Trophoblast cell (in vitro differentiated cells and primary cell): ENCODE data around the gene RANBP17.
A peak's percentile ranks its signal among the peaks of the same experiment; 100 is the strongest.

Experiments
- DNase-seq, 2 donors: peaks; one replicate each; pipeline ENCODE4 v3.0.0-alpha.2; 2016
- H2AFZ ChIP-seq: 2 replicates; pipeline ENCODE4 v1.6.1; 2013; ENCODE audit warnings: low read length, moderate library complexity, mild to moderate bottlenecking; ENCODE audit not compliant: insufficient read depth, poor library complexity
- H2AK5ac ChIP-seq: 2 replicates; pipeline ENCODE4 v1.6.1; 2013; ENCODE audit warnings: mild to moderate bottlenecking, low read length
- H2BK120ac ChIP-seq: 2 replicates; pipeline ENCODE4 v1.6.1; 2013; ENCODE audit warnings: low read length, mild to moderate bottlenecking, moderate library complexity; ENCODE audit not compliant: insufficient read depth, poor library complexity
- H2BK12ac ChIP-seq: 2 replicates; pipeline ENCODE4 v1.6.1; 2013; ENCODE audit warnings: mild to moderate bottlenecking, low read length, moderate library complexity
- H2BK5ac ChIP-seq: 2 replicates; pipeline ENCODE4 v1.6.1; 2013; ENCODE audit warnings: low read length, low read depth, moderate library complexity, mild to moderate bottlenecking; ENCODE audit not compliant: poor library complexity
- H3K14ac ChIP-seq: 2 replicates; pipeline ENCODE4 v1.6.1; 2013; ENCODE audit warnings: mild to moderate bottlenecking, low read length
- H3K18ac ChIP-seq: 2 replicates; pipeline ENCODE4 v1.6.1; 2013; ENCODE audit warnings: mild to moderate bottlenecking, low read length
- H3K23ac ChIP-seq: 2 replicates; pipeline ENCODE4 v1.6.1; 2013; ENCODE audit warnings: low read length
- H3K27ac ChIP-seq: 2 replicates; pipeline ENCODE4 v1.5.1; 2013; ENCODE audit warnings: low read depth, mild to moderate bottlenecking, inconsistent platforms, low read length, moderate library complexity
- H3K27me3 ChIP-seq: 2 replicates; pipeline ENCODE4 v1.6.1; 2013; ENCODE audit warnings: inconsistent platforms, mild to moderate bottlenecking, low read length, moderate library complexity; ENCODE audit not compliant: insufficient read depth
- H3K36me3 ChIP-seq, 2 experiments: 1 replicate in 1 of 2; 2 replicates in 1 of 2; pipeline ENCODE4 v1.6.1; 2013; ENCODE audit warnings: low read length in 2 of 2, mild to moderate bottlenecking in 2 of 2, moderate library complexity in 1 of 2; ENCODE audit not compliant: insufficient read depth in 2 of 2, control insufficient read depth in 1 of 2
- H3K4ac ChIP-seq: 2 replicates; pipeline ENCODE4 v1.6.1; 2013; ENCODE audit warnings: low read depth, mild to moderate bottlenecking, low read length, moderate library complexity
- H3K4me1 ChIP-seq, 2 experiments: 1 replicate in 1 of 2; 2 replicates in 1 of 2; pipeline ENCODE4 v1.6.1; 2013; ENCODE audit warnings: low read length in 2 of 2, mild to moderate bottlenecking in 2 of 2, moderate library complexity in 1 of 2; ENCODE audit not compliant: insufficient read depth in 2 of 2, control insufficient read depth in 1 of 2
- H3K4me2 ChIP-seq: 2 replicates; pipeline ENCODE4 v1.6.1; 2013; ENCODE audit warnings: inconsistent platforms, mild to moderate bottlenecking, low read length, moderate library complexity
- H3K4me3 ChIP-seq: 2 replicates; pipeline ENCODE4 v1.5.1; 2013; ENCODE audit warnings: mild to moderate bottlenecking, low read depth, low read length, inconsistent platforms
- H3K79me1 ChIP-seq: one replicate; pipeline ENCODE4 v1.6.1; 2013; ENCODE audit warnings: low read length
- H3K79me2 ChIP-seq: 2 replicates; pipeline ENCODE4 v1.6.1; 2013; ENCODE audit warnings: low read length, mild to moderate bottlenecking; ENCODE audit not compliant: control insufficient read depth, insufficient read depth, poor library complexity
- H3K9ac ChIP-seq: 2 replicates; pipeline ENCODE4 v1.6.1; 2013; ENCODE audit warnings: mild to moderate bottlenecking, low read length
- H3K9me3 ChIP-seq: 2 replicates; pipeline ENCODE4 v1.6.1; 2013; ENCODE audit warnings: low read depth, mild to moderate bottlenecking, control low read depth, inconsistent platforms, low read length; ENCODE audit not compliant: insufficient read depth
- H4K12ac ChIP-seq: 2 replicates; pipeline ENCODE4 v1.6.1; 2013; ENCODE audit warnings: low read depth, mild to moderate bottlenecking, low read length, moderate library complexity
- H4K8ac ChIP-seq: 2 replicates; pipeline ENCODE4 v1.6.1; 2013; ENCODE audit warnings: low read depth, mild to moderate bottlenecking, low read length, moderate library complexity
- H4K91ac ChIP-seq: one replicate; pipeline ENCODE4 v1.6.1; 2013; ENCODE audit warnings: low read depth, mild to moderate bottlenecking, low read length, moderate library complexity
- WGBS: extraction: QIAGEN DNeasy Blood & Tissue Kit; methylation state at CpG from one replicate; pipeline ENCODE4 v1.1.7; 2013; ENCODE audit warnings: missing lambda C conversion rate; ENCODE audit not compliant: insufficient read length, insufficient coverage; ENCODE audit errors: extremely low coverage; 5-methylcytosine and 5-hydroxymethylcytosine counted together

RANBP17 gene

GRCh38 chr5:171142617-171143016, 280.8 kb downstream of the RANBP17 start:
- no peak overlapping the region for H4K8ac ChIP-seq
- H2BK12ac ChIP-seq: no peak overlapping the region
- no peak for DNase-seq
- H2BK120ac ChIP-seq: no peak overlapping the region
- no peaks in the 10 kb centered on the region for H3K4me1 ChIP-seq
- no peak overlapping the region for H3K4me2 ChIP-seq
- H2AK5ac ChIP-seq: no peak overlapping the region
- no peaks in the 10 kb centered on the region for H3K27me3 ChIP-seq
- no peak overlapping the region for H2BK5ac ChIP-seq
- H3K9ac ChIP-seq: no peak overlapping the region
- no peak overlapping the region for H3K4ac ChIP-seq
- H3K14ac ChIP-seq: no peak overlapping the region
- no peak overlapping the region for H4K12ac ChIP-seq
- H3K9me3 ChIP-seq: no peaks in the 10 kb centered on the region
- no peaks in the 10 kb centered on the region for H3K79me1 ChIP-seq
- no peak overlapping the region for H3K4me3 ChIP-seq
- H3K79me2 ChIP-seq: no peaks in the 10 kb centered on the region
- H2AFZ ChIP-seq: no peak overlapping the region
- H3K27ac ChIP-seq: no peak overlapping the region
- H3K23ac ChIP-seq: no peak overlapping the region
- H3K18ac ChIP-seq: no peak overlapping the region
- H3K36me3 ChIP-seq: no peaks in the 10 kb centered on the region
- H4K91ac ChIP-seq: no peak overlapping the region

DNA sequence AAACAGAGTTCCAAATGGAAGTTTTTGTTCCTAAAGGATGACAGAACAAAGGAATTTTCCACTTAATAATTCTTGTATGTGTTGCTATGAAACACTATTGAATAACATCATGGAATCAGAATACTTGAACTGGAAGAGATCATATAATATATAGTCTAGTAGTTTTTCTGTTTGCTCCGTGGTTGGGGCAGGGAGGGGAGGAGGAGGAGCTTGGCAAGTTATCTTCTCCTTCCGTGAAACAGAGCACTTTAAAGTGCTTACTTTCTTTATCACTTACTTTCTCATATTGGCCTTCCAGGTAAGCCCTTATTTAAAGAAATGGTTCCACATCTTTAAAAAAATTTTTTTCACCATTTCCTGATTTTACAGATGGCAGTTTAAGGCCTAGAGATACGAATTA, 281.4 kb downstream of the RANBP17 start:
- Histone ChIP-seq H2AFZ (no peak overlapping the region), H3K79me2 (no peaks in the 10 kb centered on the region), H3K27me3 (no peaks in the 10 kb centered on the region), H2BK120ac (no peak overlapping the region), H3K36me3 (no peaks in the 10 kb centered on the region), H3K18ac (no peak overlapping the region), H2BK12ac (no peak overlapping the region), H3K27ac (no peak overlapping the region), H3K14ac (no peak overlapping the region), H4K91ac (no peak overlapping the region), H4K8ac (no peak overlapping the region), H3K23ac (no peak overlapping the region), H3K9me3 (no peaks in the 10 kb centered on the region), H3K4ac (no peak overlapping the region), H3K4me2 (no peak overlapping the region), H2BK5ac (no peak overlapping the region), H3K4me3 (no peak overlapping the region), H3K79me1 (no peaks in the 10 kb centered on the region), H2AK5ac (no peak overlapping the region), H4K12ac (no peak overlapping the region), H3K4me1 (no peaks in the 10 kb centered on the region), H3K9ac (no peak overlapping the region)
- no CpG with 5 or more reads among the region's 3 CpGs for WGBS
- DNase-seq: no peak

- no peak overlapping the region for H3K4ac ChIP-seq
- H3K9me3 ChIP-seq: no peaks in the 10 kb centered on the region
- H3K9ac ChIP-seq: no peak overlapping the region
- no peaks in the 10 kb centered on the region for H3K79me1 ChIP-seq
- H2BK120ac ChIP-seq: no peak overlapping the region
- H2BK5ac ChIP-seq: no peak overlapping the region
- no peak overlapping the region for H2AFZ ChIP-seq
- WGBS: no CpG with 5 or more reads among the region's 6 CpGs
- no peak overlapping the region for H4K91ac ChIP-seq
- H4K12ac ChIP-seq: no peak overlapping the region
- peak; percentile 78 to 80 for DNase-seq
- H3K36me3 ChIP-seq: no peaks in the 10 kb centered on the region
- H4K8ac ChIP-seq: no peak overlapping the region
- no peaks in the 10 kb centered on the region for H3K79me2 ChIP-seq
- no peak overlapping the region for H3K4me2 ChIP-seq
- H3K18ac ChIP-seq: no peak overlapping the region
- no peak overlapping the region for H2BK12ac ChIP-seq
- H3K4me3 ChIP-seq: no peak overlapping the region
- H3K27ac ChIP-seq: no peak overlapping the region
- H3K14ac ChIP-seq: no peak overlapping the region
- no peak overlapping the region for H2AK5ac ChIP-seq
- no peak overlapping the region for H3K23ac ChIP-seq
- H3K4me1 ChIP-seq: no peaks in the 10 kb centered on the region
- H3K27me3 ChIP-seq: no peaks in the 10 kb centered on the region
These were observed 282.1 kb downstream of the RANBP17 start for GRCh38 chr5:171143926-171144325.

- H2AFZ ChIP-seq: no peak overlapping the region
- H2AK5ac ChIP-seq: no peak overlapping the region
- no CpG with 5 or more reads among the region's 2 CpGs for WGBS
- H3K27me3 ChIP-seq: no peaks in the 10 kb centered on the region
- H3K4me1 ChIP-seq: no peaks in the 10 kb centered on the region
- no peaks in the 10 kb centered on the region for H3K79me2 ChIP-seq
- H2BK12ac ChIP-seq: no peak overlapping the region
- no peak for DNase-seq
- H2BK5ac ChIP-seq: no peak overlapping the region
- no peak overlapping the region for H3K18ac ChIP-seq
- H3K14ac ChIP-seq: no peak overlapping the region
- H3K4me3 ChIP-seq: no peak overlapping the region
- H4K91ac ChIP-seq: no peak overlapping the region
- H3K4ac ChIP-seq: no peak overlapping the region
- H3K9me3 ChIP-seq: no peaks in the 10 kb centered on the region
- H2BK120ac ChIP-seq: no peak overlapping the region
- H3K79me1 ChIP-seq: no peaks in the 10 kb centered on the region
- no peak overlapping the region for H3K23ac ChIP-seq
- no peak overlapping the region for H4K12ac ChIP-seq
- no peak overlapping the region for H3K4me2 ChIP-seq
- no peaks in the 10 kb centered on the region for H3K36me3 ChIP-seq
- H4K8ac ChIP-seq: no peak overlapping the region
- H3K9ac ChIP-seq: no peak overlapping the region
- H3K27ac ChIP-seq: no peak overlapping the region
These were observed 287.5 kb downstream of the RANBP17 start for GRCh38 chr5:171149333-171149732.
